ENCODE results near the gene AIF1.

AIF1 gene

GRCh38 chr6:31620586-31621319 is 5.7 kb downstream of the AIF1 start, which contains the start of gene PRRC2A:
Gene PRRC2A (plus strand): TSS chr6:31620715. CDS start chr6:31622790, 2,075 bp downstream.
- DNase-seq (ENCODE audit: low spot score), result peak; percentile 83

- DNase-seq (ENCODE audit: low spot score), result no peak
Observed at GRCh38 chr6:31621320-31621939, 6.4 kb downstream of the AIF1 start.

- peak; percentile 49 for DNase-seq (ENCODE audit: low spot score)
Observed at GRCh38 chr6:31621991-31622390, 7.0 kb downstream of the AIF1 start.

- no peak for DNase-seq (ENCODE audit: low spot score)
Observed at GRCh38 chr6:31622684-31623091, 7.7 kb downstream of the AIF1 start.

- DNase-seq (ENCODE audit: low spot score), result no peak
Observed at GRCh38 chr6:31624070-31624469, 9.0 kb downstream of the AIF1 start.

GRCh38 chr6:31626952-31627351 is 11.9 kb downstream of the AIF1 start:
- DNase-seq (ENCODE audit: low spot score), result no peak

- DNase-seq (ENCODE audit: low spot score), result no peak
Observed at GRCh38 chr6:31627690-31628287, 12.8 kb downstream of the AIF1 start.

GRCh38 chr6:31629014-31629413 is 14.0 kb downstream of the AIF1 start:
- no peak for DNase-seq (ENCODE audit: low spot score)

- no peak for DNase-seq (ENCODE audit: low spot score)
Observed at GRCh38 chr6:31630177-31630934, 15.3 kb downstream of the AIF1 start.

- no peak for DNase-seq (ENCODE audit: low spot score)
Observed at GRCh38 chr6:31631209-31631608, 16.2 kb downstream of the AIF1 start.

GRCh38 chr6:31631681-31632278 is 16.7 kb downstream of the AIF1 start:
- no peak for DNase-seq (ENCODE audit: low spot score)

GRCh38 chr6:31632279-31632946 is 17.4 kb downstream of the AIF1 start:
- no peak for DNase-seq (ENCODE audit: low spot score)

GRCh38 chr6:31633447-31633846 is 18.4 kb downstream of the AIF1 start:
- DNase-seq (ENCODE audit: low spot score), result no peak

GRCh38 chr6:31634131-31634530 is 19.1 kb downstream of the AIF1 start:
- no peak for DNase-seq (ENCODE audit: low spot score)

- DNase-seq (ENCODE audit: low spot score), result no peak
Observed at GRCh38 chr6:31634969-31635575, 20.0 kb downstream of the AIF1 start.

GRCh38 chr6:31636698-31637596 is 21.9 kb downstream of the AIF1 start:
- no peak for DNase-seq (ENCODE audit: low spot score)

- DNase-seq (ENCODE audit: low spot score), result no peak
Observed at GRCh38 chr6:31639043-31639442, 24.0 kb downstream of the AIF1 start.

GRCh38 chr6:31639449-31639861 is 24.4 kb downstream of the AIF1 start:
- peak; percentile 77 for DNase-seq (ENCODE audit: low spot score)

GRCh38 chr6:31640612-31641011 is 25.6 kb downstream of the AIF1 start:
- no peak for DNase-seq (ENCODE audit: low spot score)

GRCh38 chr6:31641370-31641769 is 26.3 kb downstream of the AIF1 start:
- DNase-seq (ENCODE audit: low spot score), result no peak
